Ammon's horn (tissue), 1 donor: ENCODE results near the gene PLCE1.
"Not testable (repeated sequence)": the region's sequence is repeated elsewhere in the genome, so short reads cannot be mapped to it uniquely, and the experiment has no call there.

Experiments used
- DNase-seq: peaks from one replicate; pipeline ENCODE4 v3.0.0-alpha.2; 2016; ENCODE audit warnings: low spot score

The PLCE1 gene

DNA sequence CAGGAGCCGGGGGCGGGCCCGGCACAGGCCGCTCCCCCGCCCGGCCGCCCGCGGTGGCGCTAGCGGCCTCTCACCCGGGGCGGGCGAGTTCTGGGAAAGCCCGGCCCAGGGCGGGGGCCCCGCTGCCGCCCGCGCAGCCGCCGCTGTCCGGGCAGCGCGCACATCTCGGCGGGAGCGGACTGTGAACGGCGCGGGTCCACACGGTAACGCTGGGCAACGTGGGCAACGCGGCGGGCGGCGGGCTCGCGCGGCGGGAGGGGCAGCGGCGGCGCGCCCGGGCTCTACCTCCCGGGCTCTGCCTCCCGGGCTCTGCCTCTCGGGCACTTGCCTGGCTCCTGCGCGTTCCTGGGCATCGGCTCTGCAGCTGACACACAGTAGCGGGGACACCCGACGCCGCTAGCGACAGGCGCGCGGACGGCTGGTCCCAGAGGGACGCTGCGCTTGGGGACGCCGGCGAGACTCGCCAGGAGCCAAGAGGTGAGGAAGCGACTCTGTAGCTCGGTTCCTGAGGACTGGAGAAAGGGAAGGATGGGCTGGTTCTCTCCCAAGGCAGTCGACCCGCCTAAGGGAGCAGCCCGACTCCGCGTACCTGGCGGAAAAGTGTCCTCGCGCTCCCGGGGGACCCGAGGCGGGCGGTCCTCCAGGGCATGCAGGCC lies at the start of gene PLCE1:
Gene PLCE1 (plus strand): TSS at position 150 of the 656 bp plus-strand sequence. CDS start 37,116 bp downstream, outside the sequence.
- peak; percentile 45 for DNase-seq

DNA sequence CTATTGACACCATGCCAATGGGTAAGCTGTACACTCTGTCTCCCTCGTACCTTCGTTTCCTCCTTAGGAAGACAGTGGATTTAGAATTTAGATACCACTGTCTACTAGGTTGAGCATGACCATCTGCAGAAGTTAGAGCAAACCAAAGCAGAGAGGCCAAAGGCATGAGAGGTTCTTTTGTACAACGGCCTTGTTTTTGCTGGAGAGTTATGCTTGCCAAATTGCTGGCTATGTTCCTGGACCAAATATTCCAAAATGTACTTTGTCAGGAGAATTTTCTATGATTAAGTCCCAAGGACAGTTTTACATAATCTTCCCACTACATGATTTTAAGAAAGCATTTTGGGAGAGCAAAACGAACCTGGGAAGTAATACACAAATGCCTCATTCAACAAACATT lies 47.9 kb upstream of the PLCE1 start:
- no peak for DNase-seq

GRCh38 chr10:93947055-93947454 lies 46.7 kb upstream of the PLCE1 start:
- DNase-seq: no peak

- DNase-seq: no peak
Measured at GRCh38 chr10:93947524-93947923, 46.2 kb upstream of the PLCE1 start.

GRCh38 chr10:93951905-93952304 lies 41.8 kb upstream of the PLCE1 start:
- no peak for DNase-seq

- no peak for DNase-seq
Measured at GRCh38 chr10:93954299-93954698, 39.4 kb upstream of the PLCE1 start.

DNA sequence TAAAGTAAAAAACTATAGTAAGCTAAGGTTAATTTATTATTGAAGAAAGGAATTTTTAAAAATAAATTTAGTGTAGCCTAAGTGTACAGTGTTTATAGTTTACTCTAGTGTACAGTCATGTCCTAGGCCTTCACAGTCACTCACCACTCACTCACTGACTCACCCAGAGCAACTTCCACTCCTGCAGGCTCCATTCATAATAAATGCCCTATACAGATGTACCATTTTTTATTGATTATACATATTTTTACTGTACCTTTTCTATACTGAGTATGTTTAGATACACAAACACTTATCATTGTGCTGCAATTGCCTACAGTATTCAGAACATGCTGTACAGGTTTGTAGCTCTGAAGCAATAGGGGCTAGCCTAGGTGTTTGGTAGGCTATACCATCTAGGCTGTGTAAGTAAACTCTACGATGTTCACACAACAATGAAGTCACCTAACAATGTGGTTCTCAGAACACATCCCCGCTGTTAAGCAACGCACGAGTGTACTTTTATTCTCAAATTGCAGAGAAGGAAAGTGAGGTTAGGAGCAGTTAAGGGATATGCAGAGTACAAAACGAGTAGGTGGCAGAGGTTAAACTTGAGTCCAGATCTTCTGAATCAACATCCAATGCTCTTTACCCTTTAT lies 38.9 kb upstream of the PLCE1 start:
- DNase-seq: no peak

DNA sequence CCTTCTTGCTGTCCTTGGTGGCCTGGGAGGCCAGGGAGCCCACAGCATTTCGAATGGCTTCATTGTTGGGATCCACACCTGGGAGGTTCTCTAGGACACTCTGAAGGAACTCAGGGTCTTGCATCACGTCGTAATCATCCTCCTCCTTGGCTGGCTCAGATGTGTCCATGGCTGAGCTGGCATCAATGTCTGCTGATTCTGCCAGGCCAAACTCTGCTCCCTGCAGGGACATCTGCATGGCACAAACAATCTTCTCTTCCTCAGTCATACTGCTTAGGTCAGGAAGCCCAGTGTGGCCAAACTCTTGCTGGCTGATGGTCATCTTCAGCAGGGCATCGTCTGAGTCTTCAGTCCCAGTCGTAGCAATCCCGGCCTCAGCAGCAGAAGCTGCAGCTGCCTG lies 34.9 kb upstream of the PLCE1 start:
- no peak for DNase-seq

GRCh38 chr10:93960988-93961387 lies 32.7 kb upstream of the PLCE1 start:
- not testable (repeated sequence) for DNase-seq

DNA sequence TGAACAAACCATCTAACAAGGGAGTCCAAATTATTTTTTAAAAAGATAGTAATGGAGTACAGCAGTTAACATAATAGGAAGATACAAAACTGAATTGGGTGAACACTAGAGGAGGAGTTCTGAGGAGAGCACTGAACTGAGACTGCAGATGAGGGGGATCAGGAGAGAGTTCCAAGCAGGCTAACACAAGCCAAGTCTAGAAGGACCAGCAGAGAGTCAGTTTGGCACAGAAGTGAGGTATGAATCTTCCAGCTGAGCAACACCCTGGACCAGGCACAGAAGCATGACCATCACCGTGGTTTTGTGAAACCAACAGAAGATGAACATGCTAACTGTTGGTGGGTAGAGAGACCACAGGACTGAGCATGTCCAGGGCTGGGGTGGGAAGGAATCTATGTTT lies 30.8 kb upstream of the PLCE1 start:
- no peak for DNase-seq

GRCh38 chr10:93963434-93963833 lies 30.3 kb upstream of the PLCE1 start:
- DNase-seq: no peak

- no peak for DNase-seq
Measured at GRCh38 chr10:93965911-93966310, 27.8 kb upstream of the PLCE1 start.

DNA sequence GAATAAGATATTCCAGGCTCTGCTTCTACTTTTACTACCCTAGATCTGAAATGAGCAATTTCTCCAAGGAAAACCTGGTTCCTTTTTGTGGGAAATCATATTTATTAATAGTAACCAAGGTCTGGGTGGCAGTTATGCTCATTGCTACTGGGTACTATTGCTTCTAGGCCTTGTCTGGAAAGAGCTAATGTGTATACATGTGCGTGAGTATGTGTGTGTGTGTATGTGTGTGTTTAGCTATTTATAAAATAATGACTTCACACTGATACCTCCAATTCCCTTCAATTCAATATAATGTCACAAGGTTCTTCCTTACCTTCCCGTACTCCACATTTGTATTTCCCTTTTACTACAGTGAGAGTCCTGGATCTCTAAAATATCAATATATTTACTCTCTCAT lies 26.0 kb upstream of the PLCE1 start:
- DNase-seq: no peak

DNA sequence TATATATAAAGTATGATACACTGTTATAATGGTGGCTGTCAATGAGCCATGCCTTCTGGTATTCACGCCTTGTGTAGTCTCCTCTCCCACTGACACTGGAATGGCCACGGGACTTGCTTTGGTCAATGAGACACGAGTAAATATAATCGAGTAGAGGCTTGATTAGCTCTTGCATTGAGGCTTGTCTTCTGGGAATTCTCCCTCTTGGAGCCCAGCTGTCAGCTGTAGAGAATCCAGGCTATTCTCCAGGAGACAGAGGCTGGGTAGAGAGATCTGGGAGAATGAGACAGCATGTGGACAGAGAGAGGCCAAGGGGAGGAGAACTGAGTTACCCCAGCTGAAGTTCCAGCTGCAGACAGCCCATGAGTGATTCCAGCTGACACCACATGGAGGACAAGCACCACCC lies 25.2 kb upstream of the PLCE1 start:
- no peak for DNase-seq

GRCh38 chr10:93970433-93971010 lies 23.2 kb upstream of the PLCE1 start:
- not testable (repeated sequence) for DNase-seq

DNA sequence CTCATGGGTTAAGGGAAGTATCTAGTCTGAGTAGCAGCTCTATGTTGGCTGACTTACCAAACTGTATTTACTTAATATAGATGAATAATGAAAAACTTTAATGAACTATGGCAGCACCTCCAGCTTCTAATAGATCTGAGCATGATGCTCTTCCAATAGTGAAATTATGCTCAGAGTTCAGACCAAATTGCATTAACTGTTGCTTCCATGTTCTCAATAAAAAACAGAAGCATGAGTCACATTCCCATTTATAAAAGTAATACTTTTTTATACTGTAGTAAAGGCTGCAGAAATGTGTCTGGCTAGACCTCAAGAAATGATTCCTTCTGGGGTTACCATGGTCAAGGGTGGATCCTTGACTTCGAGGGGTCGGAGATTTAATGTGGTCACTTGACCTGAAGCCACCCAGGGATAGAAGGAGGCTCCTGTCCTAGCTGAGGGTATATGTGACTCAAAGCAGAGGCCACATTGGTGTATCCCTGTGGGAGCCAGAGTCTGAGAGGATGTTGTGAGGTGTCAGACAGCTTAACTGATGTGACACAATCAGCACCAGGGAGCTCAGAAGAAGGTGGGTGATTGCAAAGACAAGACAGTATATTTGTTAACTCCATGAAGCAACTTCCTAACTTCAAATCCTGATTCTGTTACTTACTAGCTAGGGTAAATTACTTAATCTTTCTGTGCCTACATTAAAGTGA lies 19.8 kb upstream of the PLCE1 start:
- no peak for DNase-seq

DNA sequence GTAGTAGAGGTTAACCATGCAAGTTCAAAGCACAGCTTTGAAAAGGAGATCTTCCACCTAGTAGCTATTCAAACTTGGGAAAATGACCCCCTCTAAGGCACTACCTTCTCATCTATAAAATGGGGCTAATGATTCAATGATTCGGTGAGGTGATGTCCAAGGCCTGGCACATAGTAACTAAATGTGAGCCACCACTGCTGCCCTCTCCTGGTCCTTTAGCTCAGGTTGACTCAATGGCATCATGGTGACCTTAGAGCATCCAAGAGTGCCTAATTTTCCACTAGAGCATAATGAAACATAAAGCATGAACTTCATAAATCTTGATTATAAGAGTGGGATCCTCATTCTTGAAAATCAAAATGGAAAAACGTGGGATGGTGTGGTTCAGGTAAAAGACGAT lies 16.3 kb upstream of the PLCE1 start:
- no peak for DNase-seq

DNA sequence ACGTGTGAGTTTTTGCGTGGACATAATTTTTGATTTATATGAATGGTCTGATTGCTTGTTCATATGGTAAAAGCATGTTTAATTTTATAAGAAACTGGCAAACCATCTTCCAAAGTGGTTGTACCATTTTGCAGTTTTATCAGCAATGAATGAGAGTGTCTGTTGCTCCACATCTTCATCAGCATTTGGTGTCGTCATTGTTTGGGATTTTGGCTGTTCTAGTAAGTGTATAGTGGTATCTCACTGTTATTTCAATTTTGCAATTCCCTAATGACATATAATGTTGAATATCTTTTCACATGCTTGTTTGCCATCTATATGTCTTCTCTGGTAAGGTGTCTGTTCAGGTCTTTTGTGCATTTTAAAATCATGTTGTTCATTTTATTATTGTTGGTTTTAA lies 13.2 kb upstream of the PLCE1 start:
- no peak for DNase-seq

DNA sequence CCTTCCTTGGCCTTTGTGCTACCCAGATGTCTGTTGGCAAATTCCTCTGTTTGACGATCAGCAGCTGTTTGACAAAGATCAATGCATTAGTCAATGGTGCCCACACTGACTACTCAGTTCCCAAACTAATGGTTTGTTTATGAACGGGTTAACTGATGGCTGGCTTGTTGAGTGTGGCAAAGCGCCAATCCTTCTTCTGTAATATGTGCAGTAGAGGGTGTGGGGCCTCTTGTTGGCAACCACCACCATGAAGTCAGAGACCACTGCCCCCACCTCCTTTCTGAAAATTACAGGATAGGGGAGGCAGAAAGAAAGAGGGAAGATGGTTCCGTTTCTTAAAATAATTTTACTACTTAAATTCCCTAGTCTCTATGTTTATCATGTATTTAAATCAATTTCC lies 2.6 kb upstream of the PLCE1 start:
- DNase-seq: no peak

GRCh38 chr10:93991596-93992284 lies 2.0 kb upstream of the PLCE1 start:
- peak; percentile 41 for DNase-seq

GRCh38 chr10:93992400-93993030 lies 1.2 kb upstream of the PLCE1 start:
- no peak for DNase-seq

GRCh38 chr10:93993414-93993781 lies 333 bp upstream of the PLCE1 start:
- no peak for DNase-seq
